NCI-H2081 treated with DMSO at 0.1 percent for 48 hours (cell line): ENCODE data around the gene HOXB4.

Experiments
- DNase-seq: peaks from one replicate; lab custom pipeline; 2025; lab: John Stamatoyannopoulos, UW

Gene HOXB4

DNA sequence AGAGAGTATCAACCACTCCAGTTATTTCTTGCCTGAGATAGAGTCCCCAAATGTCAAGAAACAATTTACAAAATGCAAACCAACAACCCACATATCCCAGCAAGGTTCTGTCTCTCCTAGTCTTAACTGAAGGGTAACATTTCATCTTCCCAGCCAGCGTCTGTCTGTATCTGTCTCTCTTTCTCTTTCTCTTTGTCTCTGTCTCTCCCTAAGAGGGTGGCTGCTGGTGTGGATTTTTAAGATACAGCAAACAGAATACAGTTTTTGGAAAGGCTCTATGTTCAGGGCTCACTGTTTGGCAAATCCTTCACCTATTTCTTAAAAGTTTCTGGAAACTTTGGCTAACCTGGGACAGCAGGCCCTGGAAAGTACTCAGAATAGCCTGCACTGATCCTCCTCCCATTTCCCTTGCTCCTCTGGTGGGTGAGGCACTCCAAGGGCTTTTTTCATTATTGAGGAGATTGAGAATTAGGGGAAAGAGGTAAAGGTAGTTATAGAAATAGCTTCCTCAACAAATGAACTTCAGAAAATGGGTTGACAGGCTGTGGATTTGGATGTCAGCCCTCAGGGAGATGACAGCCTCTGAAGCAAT lies 6.2 kb downstream of the HOXB4 start:
- DNase-seq, result no peak

DNA sequence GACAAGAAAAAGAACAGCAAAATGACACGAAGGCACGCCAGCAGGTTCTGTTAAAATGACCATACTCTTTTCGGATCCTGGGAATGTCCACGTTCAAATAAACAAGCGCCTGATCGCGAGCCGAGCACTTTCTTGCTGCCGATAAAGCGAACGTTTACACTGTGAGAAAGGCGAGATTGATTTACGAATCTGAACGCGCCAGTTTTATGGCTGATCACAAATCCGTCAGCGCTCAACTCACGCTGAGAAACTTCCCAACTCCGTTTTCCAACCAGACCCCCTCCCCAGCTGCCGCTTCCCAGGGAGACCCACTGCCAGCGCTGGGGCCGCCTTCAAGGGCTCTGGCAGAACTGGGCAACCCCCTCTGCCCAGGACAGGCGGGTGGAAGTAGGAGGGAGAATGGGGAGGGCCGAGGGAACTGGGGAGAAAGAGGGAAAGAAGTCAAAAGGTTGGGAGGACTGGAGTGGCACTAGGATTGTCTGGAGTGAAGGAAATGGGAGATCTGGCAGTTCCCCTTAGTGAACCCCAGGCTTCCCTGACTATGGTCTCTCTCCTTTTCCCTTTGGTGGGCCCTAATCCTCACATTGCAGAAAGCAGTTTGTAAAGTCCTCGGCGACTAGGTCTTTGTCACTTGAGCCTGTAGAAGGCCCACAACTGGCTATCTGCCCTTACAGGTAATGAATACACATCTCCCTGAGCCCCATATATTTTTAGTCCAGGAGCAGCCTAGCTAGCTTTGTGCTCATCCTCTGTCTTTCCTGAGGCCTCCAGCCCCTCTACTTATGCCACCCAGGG lies 6.9 kb downstream of the HOXB4 start:
- DNase-seq, result no peak

DNA sequence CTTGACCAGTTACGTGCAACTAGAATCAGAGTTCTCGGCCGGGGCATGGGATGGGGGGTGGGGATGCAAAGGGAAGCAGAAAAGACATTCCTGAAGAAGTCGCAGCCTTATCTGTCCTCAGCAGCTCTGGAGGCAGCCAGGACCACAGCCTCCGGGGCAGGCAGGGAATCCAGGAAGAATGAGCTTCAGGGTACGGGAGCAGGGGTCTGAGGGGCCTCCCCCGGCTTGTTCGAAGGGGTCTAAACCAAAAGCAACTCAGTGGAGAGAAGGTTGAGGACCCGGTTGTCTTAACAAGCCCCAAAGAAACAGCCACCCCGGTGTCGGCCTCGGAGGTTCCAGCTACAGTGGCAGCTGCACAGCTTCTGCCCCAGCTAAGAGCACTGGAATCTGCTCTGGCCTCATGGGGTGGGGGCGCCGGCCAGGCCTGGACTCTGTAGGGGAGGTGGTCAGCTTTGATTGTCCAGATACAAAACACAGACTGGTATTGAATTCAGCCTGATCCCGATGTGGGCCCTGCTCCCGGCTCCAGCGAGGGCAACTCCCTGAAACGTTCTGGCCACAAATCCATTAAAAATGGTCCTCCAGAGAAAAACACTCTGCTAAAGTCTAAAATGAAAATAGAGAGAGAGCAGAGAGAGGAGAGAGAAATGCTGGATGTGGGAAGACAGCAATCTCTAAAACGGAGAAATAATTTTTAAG lies 7.7 kb downstream of the HOXB4 start:
- no peak for DNase-seq

- no peak for DNase-seq
These were observed 8.4 kb downstream of the HOXB4 start for GRCh38 chr17:48569674-48570324.

- no peak for DNase-seq
These were observed 8.9 kb downstream of the HOXB4 start for GRCh38 chr17:48569240-48569582.

DNA sequence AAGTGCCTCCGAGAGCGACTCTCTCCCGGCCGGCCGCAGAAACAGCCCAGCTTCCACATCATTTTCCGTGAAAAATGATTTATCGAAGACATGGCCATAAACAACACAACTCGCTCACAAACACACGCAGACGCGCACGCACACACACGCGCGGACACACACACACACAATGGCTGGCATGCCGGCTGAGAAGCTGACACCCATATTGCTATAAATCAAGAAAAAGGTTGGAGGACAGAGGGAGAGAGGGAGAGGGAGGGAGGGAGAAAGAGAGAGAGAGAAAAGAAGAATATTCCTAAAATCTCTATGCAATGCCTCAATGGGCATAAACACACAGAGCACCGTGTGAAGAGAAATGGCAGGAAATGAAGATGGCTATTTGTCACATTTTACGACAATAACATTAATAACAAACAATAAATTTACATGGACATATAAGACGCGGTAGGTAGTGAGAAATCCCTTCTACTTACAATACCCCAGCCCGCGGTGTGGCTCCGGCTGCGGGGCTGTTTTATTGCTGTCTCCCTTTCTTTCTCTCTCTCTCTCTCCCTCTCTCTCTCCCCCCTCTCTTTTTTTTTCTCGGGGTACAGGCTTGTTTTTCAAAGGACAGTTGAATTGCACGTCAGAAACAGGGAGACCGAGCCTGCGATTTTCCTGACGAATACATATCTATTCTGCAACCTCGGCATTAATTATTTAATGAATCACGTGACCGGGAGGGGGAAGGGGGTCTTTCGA lies 9.5 kb downstream of the HOXB4 start:
- DNase-seq, result no peak

- DNase-seq, result no peak
These were observed 10.3 kb downstream of the HOXB4 start for GRCh38 chr17:48567646-48568354.

GRCh38 chr17:48567209-48567608 lies 10.9 kb downstream of the HOXB4 start:
- no peak for DNase-seq

- DNase-seq, result no peak
These were observed 11.4 kb downstream of the HOXB4 start for GRCh38 chr17:48566717-48567116.

DNA sequence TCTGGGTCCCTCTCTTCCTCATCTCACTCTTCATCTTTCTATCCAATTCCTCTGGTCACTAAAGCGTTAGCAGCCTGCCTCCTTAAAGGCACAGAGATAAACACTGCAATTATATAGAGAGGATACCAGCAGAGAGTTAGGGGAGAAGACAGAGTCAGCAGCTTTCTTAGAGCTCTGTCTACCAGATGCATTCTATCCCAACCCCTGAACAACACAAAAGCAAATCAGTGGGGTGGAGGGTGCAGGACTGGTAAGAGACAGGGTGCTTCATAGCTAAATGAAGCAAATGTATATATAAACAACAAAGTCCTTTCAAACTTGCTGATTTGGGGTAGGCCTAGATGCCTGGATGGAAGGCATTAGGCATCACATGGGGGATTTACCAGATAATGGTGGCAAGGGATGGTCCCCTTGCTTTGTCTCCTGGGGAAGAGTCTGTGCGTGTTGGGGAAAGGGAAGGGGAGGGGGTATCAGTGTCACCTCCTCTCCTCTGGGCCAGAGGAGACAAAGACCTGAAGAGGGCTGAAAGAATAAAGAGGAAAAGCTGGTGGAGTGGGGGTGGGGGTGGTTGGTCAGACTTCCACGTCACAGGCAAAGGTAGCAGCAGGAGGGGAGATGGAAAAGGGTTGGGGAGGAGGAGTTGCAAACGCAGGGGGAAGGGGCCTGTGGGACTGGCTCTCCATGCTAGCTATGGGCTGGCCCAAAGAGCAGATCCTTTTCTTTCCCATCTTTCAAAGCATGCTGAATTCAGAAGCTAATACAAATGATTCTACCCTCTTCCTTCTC lies 12.0 kb downstream of the HOXB4 start:
- no peak for DNase-seq

- no peak for DNase-seq
These were observed 13.1 kb downstream of the HOXB4 start for GRCh38 chr17:48565022-48565554.

- no peak for DNase-seq
These were observed 13.7 kb downstream of the HOXB4 start for GRCh38 chr17:48564188-48565021.

DNA sequence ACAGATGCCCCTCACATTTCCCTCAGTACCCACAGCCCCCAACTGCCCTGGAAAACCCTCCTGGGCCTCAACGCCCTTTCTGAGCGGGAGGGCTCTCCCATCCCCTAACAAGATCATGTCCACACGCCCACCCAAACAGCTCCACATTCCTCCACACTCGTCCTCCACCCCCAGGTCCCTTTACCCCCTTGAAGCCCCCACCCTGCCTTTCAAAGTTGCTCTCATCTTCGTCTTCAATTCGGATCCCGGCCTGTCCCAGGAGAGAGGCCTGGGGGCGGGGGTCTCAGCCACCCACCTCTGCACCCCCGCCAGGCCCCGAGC lies 14.3 kb downstream of the HOXB4 start:
- DNase-seq, result no peak

- no peak for DNase-seq
These were observed 14.7 kb downstream of the HOXB4 start for GRCh38 chr17:48563385-48563838.

- no peak for DNase-seq
These were observed 15.2 kb downstream of the HOXB4 start for GRCh38 chr17:48562934-48563333.

DNA sequence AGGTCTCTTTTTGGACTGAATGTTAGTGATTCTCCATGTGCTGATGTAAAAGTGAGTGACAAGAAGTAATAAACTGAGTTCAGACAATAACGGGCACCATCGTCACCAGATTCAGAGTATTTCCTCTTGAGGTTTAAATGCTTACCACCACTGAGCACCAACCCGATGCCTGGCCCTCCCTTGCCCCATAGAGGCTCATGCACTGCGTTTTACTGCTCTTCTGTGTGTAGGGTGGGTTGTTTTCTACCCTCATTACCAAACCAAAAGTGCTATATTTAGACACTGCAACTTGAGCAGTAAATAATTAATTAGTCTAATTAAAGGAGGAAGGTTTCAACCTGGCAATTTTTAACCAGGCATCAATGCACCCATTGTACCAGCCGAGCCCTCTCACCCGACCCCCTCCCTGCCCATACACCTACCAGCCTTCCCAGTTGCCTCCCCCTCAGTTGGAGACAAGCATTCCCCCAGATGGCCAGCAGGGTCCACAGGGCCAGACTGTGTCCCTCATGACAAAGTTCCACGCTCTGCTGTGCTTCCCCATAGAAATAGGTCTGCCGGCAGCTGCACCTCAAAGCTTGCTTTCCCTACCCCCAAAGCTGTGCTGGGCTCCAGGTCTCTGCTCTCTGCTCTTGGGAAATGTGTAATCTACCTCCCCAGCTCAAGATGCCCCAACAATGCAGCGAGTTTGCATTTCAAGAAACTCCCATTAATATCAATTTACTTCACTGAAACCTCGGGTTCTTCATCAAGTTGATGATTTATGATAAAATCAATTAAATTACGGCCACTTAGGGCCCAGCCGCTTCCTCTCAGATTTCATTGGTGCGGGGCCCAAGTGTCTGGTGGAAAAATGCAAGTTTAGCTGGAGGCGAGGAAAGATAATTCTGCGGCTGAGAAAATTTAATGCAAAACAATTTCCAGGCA lies 16.0 kb downstream of the HOXB4 start:
- DNase-seq, result no peak

GRCh38 chr17:48559840-48560817 lies 18.0 kb downstream of the HOXB4 start:
- DNase-seq, result no peak
